H1 (cell line): ENCODE data around the gene MCAT.
"Not testable (repeated sequence)": the region's sequence is repeated elsewhere in the genome, so short reads cannot be mapped to it uniquely, and the experiment has no call there.

Experiments
- CHD1 ChIP-seq: IDR thresholded peaks from 2 replicates; pipeline ENCODE4 v1.6.1; 2012; ENCODE audit warnings: low read depth, low read length, improper control_type of control experiment
- CREB1 ChIP-seq: IDR thresholded peaks from 2 replicates; pipeline ENCODE4 v1.6.1; 2012; ENCODE audit warnings: inconsistent platforms
- EGR1 ChIP-seq: IDR thresholded peaks from 2 replicates; pipeline ENCODE4 v1.6.1; 2011; ENCODE audit warnings: low read depth, low read length, borderline replicate concordance
- EZH2 ChIP-seq: fragments of 200-600 bp; sonication (generic); IDR thresholded peaks from 2 replicates; pipeline ENCODE4 v1.7.1; 2012; ENCODE audit warnings: low read depth, mild to moderate bottlenecking, moderate library complexity, low read length, inconsistent platforms; ENCODE audit not compliant: severe bottlenecking
- FOSL1 ChIP-seq: IDR thresholded peaks from 2 replicates; pipeline ENCODE4 v1.6.1; 2011; ENCODE audit warnings: mild to moderate bottlenecking, low read depth, low read length, moderate library complexity; ENCODE audit not compliant: insufficient read depth
- GTF2F1 ChIP-seq: IDR thresholded peaks from 2 replicates; pipeline ENCODE4 v1.6.1; 2012; ENCODE audit warnings: low read depth, low read length, improper control_type of control experiment, borderline replicate concordance
- HDAC2 ChIP-seq, 2 experiments: fragments of 300-600 bp in 1 of 2; sonication (generic) in 1 of 2; IDR thresholded peaks; 2 replicates each; pipeline ENCODE4 v1.6.1; 2011 to 2012; ENCODE audit warnings: low read depth in 2 of 2, low read length in 2 of 2, mild to moderate bottlenecking in 2 of 2, moderate library complexity in 2 of 2, borderline replicate concordance in 1 of 2, inconsistent platforms in 1 of 2
- KDM4A ChIP-seq: IDR thresholded peaks from one replicate; pipeline ENCODE4 v1.7.1; 2012; ENCODE audit warnings: low read depth, mild to moderate bottlenecking, moderate library complexity, low read length, inconsistent platforms; ENCODE audit not compliant: severe bottlenecking
- MAFK ChIP-seq: IDR thresholded peaks from 2 replicates; pipeline ENCODE4 v1.6.1; 2012; ENCODE audit warnings: low read depth, mild to moderate bottlenecking, improper control_type of control experiment, low read length
- NRF1 ChIP-seq: IDR thresholded peaks from 2 replicates; pipeline ENCODE4 v1.6.1; 2011; ENCODE audit warnings: mild to moderate bottlenecking, low read depth, low read length, improper control_type of control experiment
- POLR2A ChIP-seq, 2 experiments: IDR thresholded peaks; 1 replicate in 1 of 2; 2 replicates in 1 of 2; pipeline ENCODE4 v1.6.1; 2011; ENCODE audit warnings: low read depth in 2 of 2, low read length in 2 of 2, mild to moderate bottlenecking in 2 of 2; ENCODE audit errors: control extremely low read depth in 1 of 2
- POLR2AphosphoS5 ChIP-seq: IDR thresholded peaks from 2 replicates; pipeline ENCODE4 v1.6.1; 2011; ENCODE audit warnings: low read depth, low read length
- SIN3A ChIP-seq, 2 experiments: IDR thresholded peaks in 1 of 2; conservative IDR thresholded peaks in 1 of 2; 2 replicates each; pipeline ENCODE4 v1.6.1; 2011 to 2012; ENCODE audit warnings: low read length in 2 of 2, improper control_type of control experiment in 1 of 2, low read depth in 1 of 2, mild to moderate bottlenecking in 1 of 2
- TF ChIP-seq, protein P1 (sequence below), 3 experiments: IDR thresholded peaks; 1 replicate in 2 of 3; 2 replicates in 1 of 3; pipeline versions ENCODE4 v1.5.1 to v1.6.1; 2011; ENCODE audit warnings: low read length in 3 of 3, mild to moderate bottlenecking in 3 of 3, inconsistent platforms in 2 of 3, low read depth in 1 of 3, moderate library complexity in 1 of 3; ENCODE audit not compliant: insufficient read depth in 1 of 3; ENCODE audit errors: control extremely low read depth in 1 of 3

- TF ChIP-seq, protein P1, sequence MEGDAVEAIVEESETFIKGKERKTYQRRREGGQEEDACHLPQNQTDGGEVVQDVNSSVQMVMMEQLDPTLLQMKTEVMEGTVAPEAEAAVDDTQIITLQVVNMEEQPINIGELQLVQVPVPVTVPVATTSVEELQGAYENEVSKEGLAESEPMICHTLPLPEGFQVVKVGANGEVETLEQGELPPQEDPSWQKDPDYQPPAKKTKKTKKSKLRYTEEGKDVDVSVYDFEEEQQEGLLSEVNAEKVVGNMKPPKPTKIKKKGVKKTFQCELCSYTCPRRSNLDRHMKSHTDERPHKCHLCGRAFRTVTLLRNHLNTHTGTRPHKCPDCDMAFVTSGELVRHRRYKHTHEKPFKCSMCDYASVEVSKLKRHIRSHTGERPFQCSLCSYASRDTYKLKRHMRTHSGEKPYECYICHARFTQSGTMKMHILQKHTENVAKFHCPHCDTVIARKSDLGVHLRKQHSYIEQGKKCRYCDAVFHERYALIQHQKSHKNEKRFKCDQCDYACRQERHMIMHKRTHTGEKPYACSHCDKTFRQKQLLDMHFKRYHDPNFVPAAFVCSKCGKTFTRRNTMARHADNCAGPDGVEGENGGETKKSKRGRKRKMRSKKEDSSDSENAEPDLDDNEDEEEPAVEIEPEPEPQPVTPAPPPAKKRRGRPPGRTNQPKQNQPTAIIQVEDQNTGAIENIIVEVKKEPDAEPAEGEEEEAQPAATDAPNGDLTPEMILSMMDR (IDR thresholded peaks at IDR 0.05; ENCODE audit: control extremely low read depth in 1 of 3, insufficient read depth in 1 of 3, low read depth in 1 of 3, low read length in 3 of 3), result not testable (repeated sequence)
- not testable (repeated sequence) for TF ChIP-seq HDAC2 (IDR thresholded peaks at IDR 0.05; ENCODE audit: borderline replicate concordance in 1 of 2, low read depth in 2 of 2, low read length in 2 of 2); EZH2; POLR2AphosphoS5; EGR1; CREB1; GTF2F1; FOSL1; KDM4A; MAFK; SIN3A (conservative IDR thresholded peaks at IDR 0.05 in 1 of 2, IDR thresholded peaks at IDR 0.05 in 1 of 2; ENCODE audit: low read depth in 1 of 2, low read length in 2 of 2); NRF1; POLR2A (IDR thresholded peaks at IDR 0.05; ENCODE audit: control extremely low read depth in 1 of 2, low read depth in 2 of 2, low read length in 2 of 2); CHD1
These were observed 38.2 kb downstream of the MCAT start for GRCh38 chr22:43104950-43105349.
